GM18951 (cell line): ENCODE measurements around the gene GOLGA7B.
"Not testable (repeated sequence)": the region's sequence is repeated elsewhere in the genome, so short reads cannot be mapped to it uniquely, and the experiment has no call there.

Experiments used
- POLR2A ChIP-seq: IDR thresholded peaks from 4 replicates; pipeline ENCODE4 v1.6.1; 2011; ENCODE audit warnings: mild to moderate bottlenecking; ENCODE audit not compliant: insufficient read length, insufficient read depth; ENCODE audit errors: extremely low read depth
- in situ Hi-C: fragments of 300-500 bp; cut with MboI; formaldehyde crosslinking; loops from one replicate; pipeline ENCODE4 v1.12.0; 2022; ENCODE audit warnings: low sequenced_read_pairs, mixed read lengths, inconsistent platforms; ENCODE audit not compliant: unreplicated experiment

The GOLGA7B gene

GRCh38 chr10:97842656-97843280 lies 6.9 kb upstream of the GOLGA7B start:
- no peak for TF ChIP-seq POLR2A
- in situ Hi-C loops: no loop called here

- TF ChIP-seq POLR2A: no peak
- in situ Hi-C loops: no loop called here
Measured at GRCh38 chr10:97843281-97843671, 6.4 kb upstream of the GOLGA7B start.

- in situ Hi-C loops: not testable (repeated sequence)
Measured at GRCh38 chr10:97843972-97844371, 5.7 kb upstream of the GOLGA7B start.

- TF ChIP-seq POLR2A: no peak
- in situ Hi-C loops: no loop called here
Measured at GRCh38 chr10:97844678-97845077, 5.0 kb upstream of the GOLGA7B start.

GRCh38 chr10:97849103-97849686 lies 448 bp upstream of the GOLGA7B start:
- in situ Hi-C loops: no loop called here
- TF ChIP-seq POLR2A: no peak

- in situ Hi-C loops: no loop called here
- TF ChIP-seq POLR2A: no peak
Measured at GRCh38 chr10:97850446-97850845, 803 bp downstream of the GOLGA7B start.

GRCh38 chr10:97851341-97852001 lies 1.8 kb downstream of the GOLGA7B start:
- in situ Hi-C loops: no loop called here
- TF ChIP-seq POLR2A: no peak

- in situ Hi-C loops: no loop called here
- TF ChIP-seq POLR2A: no peak
Measured at GRCh38 chr10:97852277-97852676, 2.6 kb downstream of the GOLGA7B start.

- TF ChIP-seq POLR2A: no peak
- in situ Hi-C loops: no loop called here
Measured at GRCh38 chr10:97852840-97853405, 3.3 kb downstream of the GOLGA7B start.

GRCh38 chr10:97854743-97855142 lies 5.1 kb downstream of the GOLGA7B start:
- in situ Hi-C loops: no loop called here
- TF ChIP-seq POLR2A: no peak

GRCh38 chr10:97858001-97858439 lies 8.4 kb downstream of the GOLGA7B start:
- in situ Hi-C loops: no loop called here
- TF ChIP-seq POLR2A: no peak

GRCh38 chr10:97861097-97861750 lies 11.6 kb downstream of the GOLGA7B start:
- no peak for TF ChIP-seq POLR2A
- in situ Hi-C loops: no loop called here

- in situ Hi-C loops: no loop called here
- TF ChIP-seq POLR2A: no peak
Measured at GRCh38 chr10:97861924-97862323, 12.3 kb downstream of the GOLGA7B start.
